ENCODE data around the gene TRANK1.
A peak's percentile ranks its signal among the peaks of the same experiment; 100 is the strongest.
"Not testable (repeated sequence)": the region's sequence is repeated elsewhere in the genome, so short reads cannot be mapped to it uniquely, and the experiment has no call there.

TRANK1 gene

GRCh38 chr3:36906504-36907149 is 38.2 kb downstream of the TRANK1 start:
- Mint-ChIP-seq H3K9me3 (no peaks in the 10 kb centered on the region), H3K36me3 (ENCODE audit: insufficient read depth) (peaks cover 20% of the 10 kb centered on the region), H3K27me3 (no peaks in the 10 kb centered on the region), H3K4me3 (peak overlapping the region; percentile 98), H3K4me1 (peaks cover 53% of the 10 kb centered on the region), H3K27ac (ENCODE audit: low read depth) (peak overlapping the region; percentile 96)
- DNase-seq (ENCODE audit: low spot score in 2 of 2) (no peak), ATAC-seq (replicated peaks; ENCODE audit: extremely low read depth, poor library complexity, severe bottlenecking) (peak; percentile 22)

DNA sequence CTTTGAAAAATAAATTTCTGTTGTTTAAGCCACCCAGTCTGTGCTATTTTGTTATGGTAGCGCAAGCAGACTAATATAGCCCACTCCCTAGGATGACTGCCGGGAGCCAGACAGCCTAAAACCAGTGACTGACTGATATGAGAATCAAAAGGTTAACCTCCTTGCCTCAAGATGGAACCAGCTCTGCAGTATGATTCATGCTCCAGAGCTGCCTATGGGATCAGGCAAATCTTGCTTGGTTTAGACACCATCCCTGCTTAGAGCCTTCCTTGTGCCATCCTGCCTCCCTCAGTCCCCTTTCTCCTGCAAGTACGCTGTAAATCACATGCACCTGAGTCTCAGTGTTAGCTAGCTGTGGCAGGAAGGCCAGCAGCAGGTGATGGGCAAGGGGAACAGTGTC is 39.3 kb downstream of the TRANK1 start:
- H3K27me3 Mint-ChIP-seq = no peaks in the 10 kb centered on the region

DNA sequence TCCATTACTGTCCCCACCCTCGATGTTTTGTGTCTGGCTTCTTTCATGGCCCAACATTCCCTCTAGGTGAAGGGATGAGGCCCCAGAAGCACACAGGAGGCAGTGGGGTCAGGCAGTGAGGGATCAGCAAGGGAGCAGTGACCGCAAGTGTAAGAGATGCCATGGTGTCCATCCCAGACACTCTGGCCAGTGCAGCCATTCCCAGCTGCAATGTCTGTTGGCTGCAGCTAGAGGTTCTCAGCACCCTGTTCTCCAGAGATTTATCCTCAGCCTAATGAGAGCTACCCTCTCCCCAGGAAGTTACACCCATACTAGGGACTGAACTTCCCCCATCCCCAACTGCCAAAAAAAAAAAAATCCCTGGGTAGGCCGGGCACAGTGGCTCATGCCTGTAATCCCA is 40.2 kb downstream of the TRANK1 start:
- Mint-ChIP-seq H3K4me1 (peaks cover 66% of the 10 kb centered on the region), H3K27me3 (no peaks in the 10 kb centered on the region), H3K4me3 (no peak overlapping the region), H3K9me3 (no peaks in the 10 kb centered on the region), H3K27ac (ENCODE audit: low read depth) (peak overlapping the region; percentile 96), H3K36me3 (ENCODE audit: insufficient read depth) (peaks cover 37% of the 10 kb centered on the region)
- DNase-seq (ENCODE audit: low spot score in 2 of 2) = no peak
- ATAC-seq (replicated peaks; ENCODE audit: extremely low read depth, poor library complexity, severe bottlenecking) = no peak

More for the DNA sequence above, 39.3 kb downstream of the TRANK1 start:
- Mint-ChIP-seq H3K27ac (ENCODE audit: low read depth) (peak overlapping the region; percentile 96), H3K4me3 (peak overlapping the region; percentile 98), H3K4me1 (peaks cover 64% of the 10 kb centered on the region), H3K36me3 (ENCODE audit: insufficient read depth) (peaks cover 29% of the 10 kb centered on the region), H3K9me3 (no peaks in the 10 kb centered on the region)
- ATAC-seq (replicated peaks; ENCODE audit: extremely low read depth, poor library complexity, severe bottlenecking) (no peak), DNase-seq (ENCODE audit: low spot score in 2 of 2) (no peak)

- not testable (repeated sequence) for ATAC-seq (replicated peaks; ENCODE audit: extremely low read depth, poor library complexity, severe bottlenecking); DNase-seq (ENCODE audit: low spot score in 2 of 2); H3K27me3 Mint-ChIP-seq; H3K4me3 Mint-ChIP-seq; H3K9me3 Mint-ChIP-seq
- Mint-ChIP-seq H3K4me1 (peaks cover 62% of the 10 kb centered on the region), H3K27ac (ENCODE audit: low read depth) (peak overlapping the region; percentile 96), H3K36me3 (ENCODE audit: insufficient read depth) (peaks cover 42% of the 10 kb centered on the region)
Observed at GRCh38 chr3:36904065-36904464, 40.8 kb downstream of the TRANK1 start.

DNA sequence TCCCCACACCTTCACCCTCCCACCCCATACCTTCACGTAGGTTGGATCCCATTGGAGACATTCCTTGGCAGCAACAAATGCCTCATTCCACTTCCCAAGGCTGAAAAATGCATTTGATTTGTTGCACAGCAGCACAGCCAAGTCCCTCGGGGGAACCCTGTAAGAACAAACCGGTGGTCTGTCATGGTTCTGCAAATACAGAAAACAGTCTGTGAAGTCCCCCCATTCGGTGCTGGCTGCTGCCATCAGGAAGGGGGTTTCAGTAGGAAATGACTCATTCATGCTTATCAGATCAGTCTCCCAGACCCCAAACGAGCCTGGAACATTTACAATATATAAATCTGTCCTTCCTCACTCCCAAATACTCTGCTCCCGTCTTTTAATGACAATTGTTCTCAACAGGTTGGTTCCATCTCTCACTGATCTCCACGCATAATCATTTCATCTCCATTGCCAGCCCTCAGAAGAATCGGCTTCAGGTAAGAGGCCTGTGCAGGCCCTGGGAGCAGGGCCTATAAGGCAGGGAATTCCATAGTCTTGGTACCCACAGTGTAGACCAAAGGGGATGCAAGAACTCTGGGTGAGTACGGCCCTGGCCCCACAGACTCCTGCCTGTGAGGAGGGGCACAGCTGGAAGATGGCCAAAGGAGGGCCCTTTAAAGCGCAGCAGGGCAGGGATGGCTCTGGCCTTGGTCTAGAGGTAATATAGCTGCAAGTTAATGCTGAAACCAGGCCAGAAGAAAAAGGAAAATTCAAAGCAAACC is 41.6 kb downstream of the TRANK1 start:
- Mint-ChIP-seq H3K4me3 (no peak overlapping the region), H3K9me3 (no peaks in the 10 kb centered on the region), H3K36me3 (ENCODE audit: insufficient read depth) (peaks cover 49% of the 10 kb centered on the region), H3K4me1 (peaks cover 56% of the 10 kb centered on the region), H3K27me3 (no peaks in the 10 kb centered on the region), H3K27ac (ENCODE audit: low read depth) (peak overlapping the region; percentile 7)
- DNase-seq (ENCODE audit: low spot score in 2 of 2) (no peak), ATAC-seq (replicated peaks; ENCODE audit: extremely low read depth, poor library complexity, severe bottlenecking) (no peak)

DNA sequence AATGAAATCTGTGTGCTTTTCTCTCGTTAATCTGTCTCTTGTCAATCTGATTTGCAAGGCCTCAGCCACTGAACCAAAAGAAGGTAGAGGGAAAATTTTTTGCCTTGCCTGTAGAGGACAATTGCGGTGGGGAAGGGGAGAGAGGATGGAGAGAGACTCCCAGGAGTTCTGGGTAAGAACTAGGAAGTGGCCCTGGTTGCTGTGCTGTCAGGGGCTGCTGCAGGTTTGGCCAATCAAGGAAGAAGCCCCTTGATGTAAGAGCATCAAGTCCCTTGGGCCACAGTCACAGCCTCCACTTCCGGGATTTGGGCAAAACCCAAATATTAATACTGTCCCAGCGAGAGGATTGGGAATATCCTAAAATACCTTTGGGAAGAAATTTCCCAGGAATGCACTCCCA is 43.3 kb downstream of the TRANK1 start:
- H3K36me3 Mint-ChIP-seq (ENCODE audit: insufficient read depth) = peaks cover 59% of the 10 kb centered on the region
- H3K9me3 Mint-ChIP-seq = no peaks in the 10 kb centered on the region
- H3K4me3 Mint-ChIP-seq = no peak overlapping the region
- peaks cover 59% of the 10 kb centered on the region for H3K4me1 Mint-ChIP-seq
- H3K27me3 Mint-ChIP-seq = no peaks in the 10 kb centered on the region
- DNase-seq (ENCODE audit: low spot score in 2 of 2) (no peak), ATAC-seq (replicated peaks; ENCODE audit: extremely low read depth, poor library complexity, severe bottlenecking) (no peak)
- peak overlapping the region; percentile 71 for H3K27ac Mint-ChIP-seq (ENCODE audit: low read depth)

GRCh38 chr3:36900474-36901443 is 44.1 kb downstream of the TRANK1 start:
- no peak for ATAC-seq (replicated peaks; ENCODE audit: extremely low read depth, poor library complexity, severe bottlenecking)
- Mint-ChIP-seq H3K4me1 (peaks cover 59% of the 10 kb centered on the region), H3K36me3 (ENCODE audit: insufficient read depth) (peaks cover 63% of the 10 kb centered on the region), H3K9me3 (no peaks in the 10 kb centered on the region), H3K27ac (ENCODE audit: low read depth) (peak overlapping the region; percentile 71), H3K27me3 (no peaks in the 10 kb centered on the region), H3K4me3 (no peak overlapping the region)
- DNase-seq (ENCODE audit: low spot score in 2 of 2) = no peak

GRCh38 chr3:36895496-36896409 is 49.1 kb downstream of the TRANK1 start:
- no peaks in the 10 kb centered on the region for H3K27me3 Mint-ChIP-seq
- H3K4me1 Mint-ChIP-seq = peaks cover 57% of the 10 kb centered on the region
- peak overlapping the region; percentile 90 for H3K27ac Mint-ChIP-seq (ENCODE audit: low read depth)
- DNase-seq (ENCODE audit: low spot score in 2 of 2) (no peak), ATAC-seq (replicated peaks; ENCODE audit: extremely low read depth, poor library complexity, severe bottlenecking) (no peak)
- peaks cover 73% of the 10 kb centered on the region for H3K36me3 Mint-ChIP-seq (ENCODE audit: insufficient read depth)
- no peak overlapping the region for H3K4me3 Mint-ChIP-seq
- no peaks in the 10 kb centered on the region for H3K9me3 Mint-ChIP-seq

DNA sequence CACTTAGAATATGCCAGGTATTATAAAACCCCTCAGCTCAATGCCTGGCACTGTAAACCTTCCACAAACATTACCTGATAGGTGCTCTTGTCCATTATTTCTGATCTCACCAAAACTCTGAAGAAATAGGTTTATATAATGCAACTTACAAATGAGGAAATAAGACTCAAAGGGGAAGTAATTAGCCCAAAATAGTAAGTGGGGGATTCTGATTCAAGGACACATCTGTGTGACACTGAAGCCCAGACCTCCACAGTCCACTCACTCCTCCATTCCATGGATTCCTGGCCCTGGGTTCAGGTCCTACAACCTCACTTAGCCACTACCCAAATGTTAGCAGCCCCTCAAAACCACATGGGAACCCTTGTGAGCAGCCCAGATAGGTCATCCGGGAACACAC is 49.9 kb downstream of the TRANK1 start:
- DNase-seq (ENCODE audit: low spot score in 2 of 2) (no peak), ATAC-seq (replicated peaks; ENCODE audit: extremely low read depth, poor library complexity, severe bottlenecking) (no peak)
- Mint-ChIP-seq H3K4me1 (peaks cover 58% of the 10 kb centered on the region), H3K27ac (ENCODE audit: low read depth) (peak overlapping the region; percentile 90), H3K9me3 (no peaks in the 10 kb centered on the region), H3K27me3 (no peaks in the 10 kb centered on the region), H3K36me3 (ENCODE audit: insufficient read depth) (peaks cover 73% of the 10 kb centered on the region), H3K4me3 (no peak overlapping the region)

DNA sequence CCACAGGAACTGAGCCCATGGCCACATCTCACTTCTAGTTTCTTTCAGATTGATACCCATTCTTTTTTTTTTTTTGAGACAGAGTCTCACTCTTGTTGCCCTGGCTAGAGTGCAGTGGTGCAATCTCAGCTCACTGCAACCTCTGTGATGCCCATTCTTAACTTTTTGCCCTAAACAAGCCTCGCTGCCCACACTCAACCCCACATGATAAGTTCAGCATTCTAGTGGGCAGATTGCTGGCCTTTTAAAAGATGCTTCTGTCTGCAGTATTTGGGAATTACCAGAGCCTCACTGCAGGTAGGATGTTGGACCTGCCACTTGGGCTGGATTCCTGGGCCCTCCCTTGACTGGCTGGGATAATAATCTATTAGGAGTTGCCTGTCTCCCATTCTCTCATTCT is 51.0 kb downstream of the TRANK1 start:
- ATAC-seq (replicated peaks; ENCODE audit: extremely low read depth, poor library complexity, severe bottlenecking) = no peak
- Mint-ChIP-seq H3K27me3 (no peaks in the 10 kb centered on the region), H3K36me3 (ENCODE audit: insufficient read depth) (peaks cover 75% of the 10 kb centered on the region), H3K4me3 (no peak overlapping the region), H3K27ac (ENCODE audit: low read depth) (peak overlapping the region; percentile 90), H3K9me3 (no peaks in the 10 kb centered on the region), H3K4me1 (peaks cover 60% of the 10 kb centered on the region)
- no peak for DNase-seq (ENCODE audit: low spot score in 2 of 2)

DNA sequence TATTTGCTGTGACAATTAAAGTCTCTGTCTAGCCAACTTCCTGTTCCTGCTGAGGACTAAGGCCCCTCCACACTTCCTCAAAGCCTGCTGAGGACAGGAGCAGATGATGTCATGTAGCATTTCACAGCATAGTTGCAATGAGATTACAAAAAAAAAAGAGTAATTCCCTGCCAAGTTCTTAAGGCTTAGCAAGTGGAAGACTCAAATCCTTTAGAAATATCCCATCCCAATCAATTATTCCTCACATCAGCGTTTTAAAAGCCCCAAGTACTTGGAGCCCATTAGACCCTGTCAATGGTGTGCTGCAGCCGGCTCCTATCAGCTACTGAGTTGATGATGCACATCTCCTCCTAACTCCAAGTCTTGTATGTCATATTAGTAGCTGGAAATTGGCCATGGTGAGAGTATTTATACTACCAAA is 51.7 kb downstream of the TRANK1 start:
- H3K4me1 Mint-ChIP-seq = peaks cover 63% of the 10 kb centered on the region
- H3K9me3 Mint-ChIP-seq = no peaks in the 10 kb centered on the region
- peaks cover 71% of the 10 kb centered on the region for H3K36me3 Mint-ChIP-seq (ENCODE audit: insufficient read depth)
- ATAC-seq (replicated peaks; ENCODE audit: extremely low read depth, poor library complexity, severe bottlenecking) (peak; percentile 98), DNase-seq (ENCODE audit: low spot score in 2 of 2) (peak in 1 of 2 donors; percentile 38)
- peak overlapping the region; percentile 90 for H3K27ac Mint-ChIP-seq (ENCODE audit: low read depth)
- no peaks in the 10 kb centered on the region for H3K27me3 Mint-ChIP-seq
- H3K4me3 Mint-ChIP-seq = no peak overlapping the region
